Liver (tissue), 3 donors: ENCODE results near the gene CPT1A.

Source experiments
- FOXA1 ChIP-seq: IDR thresholded peaks from 2 replicates; pipeline ENCODE4 v1.6.1; 2016; ENCODE audit warnings: antibody characterized with exemption
- GABPA ChIP-seq, 2 donors: IDR thresholded peaks in 1 of 2; conservative IDR thresholded peaks in 1 of 2; 2 replicates each; pipeline ENCODE4 v1.6.1; 2016; ENCODE audit warnings: antibody characterized with exemption in 2 of 2, mild to moderate bottlenecking in 1 of 2, moderate library complexity in 1 of 2
- JUND ChIP-seq, 2 donors: IDR thresholded peaks; 2 replicates each; pipeline ENCODE4 v1.6.1; 2016; ENCODE audit warnings: antibody characterized with exemption in 2 of 2
- MAX ChIP-seq: IDR thresholded peaks from 2 replicates; pipeline ENCODE4 v1.6.1; 2016; ENCODE audit warnings: antibody characterized with exemption
- TAF1 ChIP-seq: conservative IDR thresholded peaks from 2 replicates; pipeline ENCODE4 v1.6.1; 2016; ENCODE audit warnings: antibody characterized with exemption, mild to moderate bottlenecking
- YY1 ChIP-seq: IDR thresholded peaks from 2 replicates; pipeline ENCODE4 v1.6.1; 2016; ENCODE audit warnings: antibody characterized with exemption, mild to moderate bottlenecking
- TF ChIP-seq, protein P1 (sequence below): fragments of 150-350 bp; IDR thresholded peaks from 2 replicates; pipeline ENCODE4 v1.5.1; 2017; ENCODE audit warnings: improper control_type of control experiment, low read depth, low read length; ENCODE audit not compliant: missing input control
- TF ChIP-seq, protein P2 (sequence below): IDR thresholded peaks from 2 replicates; pipeline ENCODE4 v1.6.1; 2016; ENCODE audit warnings: antibody characterized with exemption, mild to moderate bottlenecking
- donor health status: healthy.
- donor health status: healthy.

DNA sequence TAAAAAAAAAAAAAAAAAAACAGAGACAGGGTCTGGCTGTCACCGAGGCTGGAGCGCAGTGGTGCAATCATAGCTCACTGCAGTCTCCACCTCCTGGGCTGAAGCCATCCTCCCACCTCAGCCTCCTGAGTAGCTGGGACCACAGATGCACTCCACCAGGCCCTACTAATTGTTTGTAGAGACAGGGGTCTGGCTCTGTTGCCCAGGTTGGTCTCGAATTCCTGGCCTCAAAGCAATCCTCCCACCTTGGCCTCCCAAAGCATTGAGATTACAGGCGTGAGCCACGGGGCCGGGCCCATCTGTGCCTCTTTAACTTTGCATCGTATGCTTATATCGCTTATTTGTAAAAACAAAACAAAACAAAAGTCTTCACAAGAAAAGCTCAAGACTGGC is 3.1 kb downstream of the CPT1A start:
- TF ChIP-seq, protein P1, sequence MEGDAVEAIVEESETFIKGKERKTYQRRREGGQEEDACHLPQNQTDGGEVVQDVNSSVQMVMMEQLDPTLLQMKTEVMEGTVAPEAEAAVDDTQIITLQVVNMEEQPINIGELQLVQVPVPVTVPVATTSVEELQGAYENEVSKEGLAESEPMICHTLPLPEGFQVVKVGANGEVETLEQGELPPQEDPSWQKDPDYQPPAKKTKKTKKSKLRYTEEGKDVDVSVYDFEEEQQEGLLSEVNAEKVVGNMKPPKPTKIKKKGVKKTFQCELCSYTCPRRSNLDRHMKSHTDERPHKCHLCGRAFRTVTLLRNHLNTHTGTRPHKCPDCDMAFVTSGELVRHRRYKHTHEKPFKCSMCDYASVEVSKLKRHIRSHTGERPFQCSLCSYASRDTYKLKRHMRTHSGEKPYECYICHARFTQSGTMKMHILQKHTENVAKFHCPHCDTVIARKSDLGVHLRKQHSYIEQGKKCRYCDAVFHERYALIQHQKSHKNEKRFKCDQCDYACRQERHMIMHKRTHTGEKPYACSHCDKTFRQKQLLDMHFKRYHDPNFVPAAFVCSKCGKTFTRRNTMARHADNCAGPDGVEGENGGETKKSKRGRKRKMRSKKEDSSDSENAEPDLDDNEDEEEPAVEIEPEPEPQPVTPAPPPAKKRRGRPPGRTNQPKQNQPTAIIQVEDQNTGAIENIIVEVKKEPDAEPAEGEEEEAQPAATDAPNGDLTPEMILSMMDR, result no peak
- no peak for TF ChIP-seq YY1
- TF ChIP-seq TAF1, result peak; percentile 38
- TF ChIP-seq MAX, result no peak
- TF ChIP-seq JUND (IDR thresholded peaks at IDR 0.05), result no peak
- TF ChIP-seq, protein P2, sequence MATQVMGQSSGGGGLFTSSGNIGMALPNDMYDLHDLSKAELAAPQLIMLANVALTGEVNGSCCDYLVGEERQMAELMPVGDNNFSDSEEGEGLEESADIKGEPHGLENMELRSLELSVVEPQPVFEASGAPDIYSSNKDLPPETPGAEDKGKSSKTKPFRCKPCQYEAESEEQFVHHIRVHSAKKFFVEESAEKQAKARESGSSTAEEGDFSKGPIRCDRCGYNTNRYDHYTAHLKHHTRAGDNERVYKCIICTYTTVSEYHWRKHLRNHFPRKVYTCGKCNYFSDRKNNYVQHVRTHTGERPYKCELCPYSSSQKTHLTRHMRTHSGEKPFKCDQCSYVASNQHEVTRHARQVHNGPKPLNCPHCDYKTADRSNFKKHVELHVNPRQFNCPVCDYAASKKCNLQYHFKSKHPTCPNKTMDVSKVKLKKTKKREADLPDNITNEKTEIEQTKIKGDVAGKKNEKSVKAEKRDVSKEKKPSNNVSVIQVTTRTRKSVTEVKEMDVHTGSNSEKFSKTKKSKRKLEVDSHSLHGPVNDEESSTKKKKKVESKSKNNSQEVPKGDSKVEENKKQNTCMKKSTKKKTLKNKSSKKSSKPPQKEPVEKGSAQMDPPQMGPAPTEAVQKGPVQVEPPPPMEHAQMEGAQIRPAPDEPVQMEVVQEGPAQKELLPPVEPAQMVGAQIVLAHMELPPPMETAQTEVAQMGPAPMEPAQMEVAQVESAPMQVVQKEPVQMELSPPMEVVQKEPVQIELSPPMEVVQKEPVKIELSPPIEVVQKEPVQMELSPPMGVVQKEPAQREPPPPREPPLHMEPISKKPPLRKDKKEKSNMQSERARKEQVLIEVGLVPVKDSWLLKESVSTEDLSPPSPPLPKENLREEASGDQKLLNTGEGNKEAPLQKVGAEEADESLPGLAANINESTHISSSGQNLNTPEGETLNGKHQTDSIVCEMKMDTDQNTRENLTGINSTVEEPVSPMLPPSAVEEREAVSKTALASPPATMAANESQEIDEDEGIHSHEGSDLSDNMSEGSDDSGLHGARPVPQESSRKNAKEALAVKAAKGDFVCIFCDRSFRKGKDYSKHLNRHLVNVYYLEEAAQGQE, result no peak
- no peak for TF ChIP-seq GABPA (IDR thresholded peaks at IDR 0.05 in 1 of 2, conservative IDR thresholded peaks at IDR 0.05 in 1 of 2)
- TF ChIP-seq FOXA1, result no peak
